ENCODE measurements around the gene EAF2. TPM values are rescaled to one million over a fixed set of nuclear protein-coding genes. Genes with fewer than 3 reads are reported as not detected.

EAF2 gene
- total and polyA plus RNA-seq, 2 donors (not counting 1 experiment from before 2014, with no cell fraction given), result 31.1 to 161 TPM

- Histone ChIP-seq H3K36me3 (replicated peaks in 1 of 2; ENCODE audit: control extremely low read depth in 1 of 2, control insufficient read depth in 1 of 2, extremely low read depth in 1 of 2, insufficient read depth in 2 of 2, low read length in 1 of 2) (peaks cover 9 to 78% of the 10 kb centered on the region in 2 experiments), H3K9ac (ENCODE audit: low read length) (no peak overlapping the region), H2AFZ (ENCODE audit: insufficient read depth, low read depth, low read length, poor library complexity, severe bottlenecking) (no peak overlapping the region), H3K9me3 (ENCODE audit: control extremely low read depth in 1 of 3, control insufficient read depth in 2 of 3, insufficient read depth in 1 of 3, low read length in 2 of 3) (peaks cover 0 to 3% (median 0%) of the 10 kb centered on the region in 3 donors), H3K4me2 (replicated peaks; ENCODE audit: low read depth, low read length, poor library complexity, severe bottlenecking) (no peak overlapping the region), H3K27ac (ENCODE audit: low read length in 2 of 2) (no peak overlapping the region), H3K27me3 (replicated peaks in 1 of 4; ENCODE audit: control extremely low read depth in 1 of 4, control insufficient read depth in 3 of 4, insufficient read depth in 4 of 4, low read length in 3 of 4) (no peaks in the 10 kb centered on the region), H3K79me2 (ENCODE audit: control insufficient read depth, insufficient read depth, low read length) (no peaks in the 10 kb centered on the region), H3K4me1 (ENCODE audit: control insufficient read depth in 2 of 2, insufficient read depth in 2 of 2, low read length in 2 of 2) (no peaks in the 10 kb centered on the region), H4K20me1 (ENCODE audit: control insufficient read depth, insufficient read depth, low read length, poor library complexity, severe bottlenecking) (no peaks in the 10 kb centered on the region), H3K4me3 (ENCODE audit: control extremely low read depth in 1 of 5, extremely low read depth in 1 of 5, insufficient read depth in 1 of 5, low read depth in 2 of 5, low read length in 4 of 5) (no peak overlapping the region)
- ChIA-PET CTCF (interaction anchor here (0.6 kb wide), 1 partner anchor 604 kb away, joined by 3 read pairs; no protein-coding TSS in a partner anchor), POLR2A (interaction anchor here (0.6 kb wide), 1 partner anchor 152 kb away, joined by 4 read pairs; no protein-coding TSS in a partner anchor)
- H3K27me3 Mint-ChIP-seq, result no peaks in the 10 kb centered on the region
- intact Hi-C loops (cut with micrococcal nuclease), result no loop called here
- no peak overlapping the region for H3K27ac Mint-ChIP-seq
- TF ChIP-seq EZH2 (IDR thresholded peaks at IDR 0.05; ENCODE audit: borderline replicate concordance, insufficient read depth, low read depth, low read length, poor library complexity, severe bottlenecking), result no peak
- no peak for TF ChIP-seq CTCF (IDR thresholded peaks at IDR 0.05)
- DNase-seq (no peak), ATAC-seq (ENCODE audit: low read depth) (no peak)
- WGBS (ENCODE audit: insufficient coverage), result over 99% methylated on average over 16 of the region's 19 CpGs
- H3K4me1 Mint-ChIP-seq, result peaks cover under 1% of the 10 kb centered on the region
- no peak overlapping the region for H3K4me3 Mint-ChIP-seq
- no peaks in the 10 kb centered on the region for H3K9me3 Mint-ChIP-seq (ENCODE audit: insufficient read depth)
These were observed 83.9 kb downstream of the EAF2 start for GRCh38 chr3:121918779-121919483.

GRCh38 chr3:121924734-121925133, 89.7 kb downstream of the EAF2 start:
- H3K9me3 ChIP-seq (ENCODE audit: control extremely low read depth in 1 of 3, control insufficient read depth in 2 of 3, insufficient read depth in 1 of 3, low read length in 2 of 3), result peaks cover 0 to 2% (median 1%) of the 10 kb centered on the region in 3 donors
- peaks cover 27 to 71% of the 10 kb centered on the region in 2 experiments for H3K36me3 ChIP-seq (replicated peaks in 1 of 2; ENCODE audit: control extremely low read depth in 1 of 2, control insufficient read depth in 1 of 2, extremely low read depth in 1 of 2, insufficient read depth in 2 of 2, low read length in 1 of 2)
- no peaks in the 10 kb centered on the region for H3K27me3 ChIP-seq (replicated peaks in 1 of 4; ENCODE audit: control extremely low read depth in 1 of 4, control insufficient read depth in 3 of 4, insufficient read depth in 4 of 4, low read length in 3 of 4)
- H4K20me1 ChIP-seq (ENCODE audit: control insufficient read depth, insufficient read depth, low read length, poor library complexity, severe bottlenecking), result no peaks in the 10 kb centered on the region
- TF ChIP-seq EZH2 (IDR thresholded peaks at IDR 0.05; ENCODE audit: borderline replicate concordance, insufficient read depth, low read depth, low read length, poor library complexity, severe bottlenecking), result no peak
- TF ChIP-seq CTCF (IDR thresholded peaks at IDR 0.05), result no peak
- H3K9ac ChIP-seq (ENCODE audit: low read length), result no peak overlapping the region
- ChIA-PET CTCF (no interaction called here), POLR2A (no interaction called here)
- no peak for DNase-seq
- no peaks in the 10 kb centered on the region for H3K4me1 Mint-ChIP-seq
- WGBS (ENCODE audit: insufficient coverage), result 100% methylated on average over 3 of the region's 3 CpGs
- ATAC-seq (ENCODE audit: low read depth), result no peak
- H3K9me3 Mint-ChIP-seq (ENCODE audit: insufficient read depth), result no peaks in the 10 kb centered on the region
- no peak overlapping the region for H3K4me3 Mint-ChIP-seq
- no peak overlapping the region for H3K27ac ChIP-seq (ENCODE audit: low read length in 2 of 2)
- H3K4me2 ChIP-seq (replicated peaks; ENCODE audit: low read depth, low read length, poor library complexity, severe bottlenecking), result no peak overlapping the region
- H3K4me1 ChIP-seq (ENCODE audit: control insufficient read depth in 2 of 2, insufficient read depth in 2 of 2, low read length in 2 of 2), result no peaks in the 10 kb centered on the region
- no peaks in the 10 kb centered on the region for H3K79me2 ChIP-seq (ENCODE audit: control insufficient read depth, insufficient read depth, low read length)
- no peaks in the 10 kb centered on the region for H3K27me3 Mint-ChIP-seq
- H3K4me3 ChIP-seq (ENCODE audit: control extremely low read depth in 1 of 5, extremely low read depth in 1 of 5, insufficient read depth in 1 of 5, low read depth in 2 of 5, low read length in 4 of 5), result no peak overlapping the region
- H2AFZ ChIP-seq (ENCODE audit: insufficient read depth, low read depth, low read length, poor library complexity, severe bottlenecking), result no peak overlapping the region
- intact Hi-C loops (cut with micrococcal nuclease), result no loop called here
- no peak overlapping the region for H3K27ac Mint-ChIP-seq

Data from B cell (primary cell).